ENCODE measurements around the gene DUOXA1. TPM values are rescaled to one million over a fixed set of nuclear protein-coding genes. Genes with fewer than 3 reads are reported as not detected.
A peak's percentile ranks its signal among the peaks of the same experiment; 100 is the strongest.

The DUOXA1 gene, protein sequence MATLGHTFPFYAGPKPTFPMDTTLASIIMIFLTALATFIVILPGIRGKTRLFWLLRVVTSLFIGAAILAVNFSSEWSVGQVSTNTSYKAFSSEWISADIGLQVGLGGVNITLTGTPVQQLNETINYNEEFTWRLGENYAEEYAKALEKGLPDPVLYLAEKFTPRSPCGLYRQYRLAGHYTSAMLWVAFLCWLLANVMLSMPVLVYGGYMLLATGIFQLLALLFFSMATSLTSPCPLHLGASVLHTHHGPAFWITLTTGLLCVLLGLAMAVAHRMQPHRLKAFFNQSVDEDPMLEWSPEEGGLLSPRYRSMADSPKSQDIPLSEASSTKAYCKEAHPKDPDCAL
- total RNA-seq (2014; rRNA removed; shearing (Covaris generic)): not detected in 2 replicates

DNA sequence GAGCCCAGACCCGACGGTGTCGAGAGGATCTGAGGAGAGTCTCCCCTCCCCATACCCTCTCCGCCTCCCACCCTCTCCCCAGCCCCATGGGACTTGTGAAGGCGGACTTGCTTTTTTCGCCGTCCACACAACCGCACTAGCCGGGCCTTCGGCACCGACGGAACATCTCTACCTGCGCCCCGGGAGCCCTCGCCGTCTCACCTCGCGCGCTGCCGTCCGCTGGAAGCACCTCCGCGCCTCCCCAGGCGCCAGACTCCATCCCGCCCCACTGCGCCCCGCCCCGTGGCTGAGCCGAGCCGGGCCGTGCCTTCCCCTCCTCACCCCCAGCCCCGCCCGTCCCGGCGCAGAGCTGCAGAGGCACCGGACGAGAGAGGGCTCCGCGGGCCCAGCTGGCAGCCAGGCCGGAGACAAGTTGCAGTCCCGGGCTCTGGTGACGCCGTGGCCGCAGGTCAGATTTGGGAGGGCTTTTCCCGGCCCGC is at the start of gene DUOXA1, which contains the start of gene DUOX1:
DUOXA1 (minus strand) TSS at position 229 of the 479 bp plus-strand sequence. CDS start 6,865 bp downstream, outside the sequence.
DUOX1 (plus strand) TSS at position 344 of the 479 bp plus-strand sequence. CDS start 1,973 bp downstream, outside the sequence.
- DNase-seq (ENCODE audit: low spot score): no peak

DNA sequence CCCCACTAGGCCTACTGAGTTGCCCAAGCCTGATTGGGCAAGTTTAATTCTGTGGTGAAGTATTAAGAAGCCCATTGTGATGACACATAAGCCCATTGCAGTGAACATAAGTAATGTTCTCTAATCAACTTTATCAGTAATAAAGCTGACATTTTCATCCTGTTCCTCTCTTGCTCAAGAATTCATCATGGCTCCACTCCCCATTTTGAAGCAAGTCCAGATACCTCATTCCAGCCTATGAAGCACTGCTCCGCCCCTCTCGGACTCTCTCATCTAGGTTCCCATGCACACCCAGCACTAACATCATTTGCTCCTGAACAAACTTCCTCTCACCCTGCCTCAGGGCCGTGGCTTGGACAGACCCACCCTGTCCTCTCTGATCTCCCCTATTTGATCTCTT is 47.6 kb upstream of the DUOXA1 start:
- DNase-seq (ENCODE audit: low spot score): no peak

DNA sequence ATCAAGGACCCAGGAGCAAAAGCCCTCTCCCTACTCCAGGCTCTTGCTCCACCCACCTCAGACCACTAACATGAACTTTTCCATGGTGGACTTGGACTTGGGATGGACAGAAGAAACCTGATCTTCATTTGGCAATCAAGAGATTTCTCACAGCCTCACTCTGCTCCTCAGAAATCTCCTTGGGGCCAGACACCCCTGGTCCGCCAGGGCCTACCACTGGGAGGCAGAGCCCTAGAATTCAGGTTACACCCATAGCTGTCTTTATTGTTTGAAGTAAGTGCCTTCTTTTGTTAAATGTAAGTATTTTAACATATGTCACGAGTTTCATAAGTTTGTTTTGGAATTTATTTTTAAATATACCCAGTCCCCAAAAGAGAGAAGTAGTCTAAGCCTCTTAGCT is 44.9 kb upstream of the DUOXA1 start:
- no peak for DNase-seq (ENCODE audit: low spot score)

DNA sequence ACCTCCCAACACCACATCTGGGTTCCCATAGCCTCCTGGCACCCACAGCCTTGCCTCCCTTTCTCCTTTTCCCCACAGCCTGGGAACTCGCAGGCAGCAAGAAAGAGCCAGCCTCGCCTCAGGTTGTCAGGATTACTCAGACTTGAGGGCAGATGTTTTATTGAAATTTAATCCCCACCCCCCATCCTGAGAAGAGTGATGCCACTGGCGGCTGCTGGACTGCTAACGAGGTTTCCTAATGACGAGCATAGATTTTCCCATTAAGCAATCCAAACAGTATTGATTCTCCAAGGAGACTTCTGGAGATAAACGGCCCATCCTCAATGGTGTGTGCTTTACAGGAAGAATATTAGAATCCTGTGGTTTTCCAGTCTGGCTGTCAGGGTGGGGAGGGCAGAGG is 44.4 kb upstream of the DUOXA1 start:
- DNase-seq (ENCODE audit: low spot score): no peak

DNA sequence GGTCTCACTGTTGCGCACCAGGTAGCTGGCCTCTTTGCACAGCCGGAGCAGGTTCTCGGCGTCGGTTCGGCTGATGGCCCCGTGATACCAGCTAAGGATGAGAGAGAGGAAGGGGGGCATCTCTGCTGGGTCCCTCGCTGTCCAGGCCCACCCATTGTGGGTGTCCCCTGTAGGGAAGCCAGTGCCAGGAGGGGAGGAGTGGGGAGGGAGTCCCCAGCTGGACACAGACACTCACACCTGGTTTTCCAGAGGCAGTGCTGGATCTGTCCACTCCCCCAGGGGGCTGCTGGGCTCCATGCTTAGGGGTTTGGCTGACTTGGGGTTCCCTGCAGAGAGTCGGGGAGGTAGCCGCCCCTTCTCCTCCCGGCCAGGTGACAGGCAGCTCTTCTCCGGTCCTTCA is 42.2 kb upstream of the DUOXA1 start:
- no peak for DNase-seq (ENCODE audit: low spot score)

DNA sequence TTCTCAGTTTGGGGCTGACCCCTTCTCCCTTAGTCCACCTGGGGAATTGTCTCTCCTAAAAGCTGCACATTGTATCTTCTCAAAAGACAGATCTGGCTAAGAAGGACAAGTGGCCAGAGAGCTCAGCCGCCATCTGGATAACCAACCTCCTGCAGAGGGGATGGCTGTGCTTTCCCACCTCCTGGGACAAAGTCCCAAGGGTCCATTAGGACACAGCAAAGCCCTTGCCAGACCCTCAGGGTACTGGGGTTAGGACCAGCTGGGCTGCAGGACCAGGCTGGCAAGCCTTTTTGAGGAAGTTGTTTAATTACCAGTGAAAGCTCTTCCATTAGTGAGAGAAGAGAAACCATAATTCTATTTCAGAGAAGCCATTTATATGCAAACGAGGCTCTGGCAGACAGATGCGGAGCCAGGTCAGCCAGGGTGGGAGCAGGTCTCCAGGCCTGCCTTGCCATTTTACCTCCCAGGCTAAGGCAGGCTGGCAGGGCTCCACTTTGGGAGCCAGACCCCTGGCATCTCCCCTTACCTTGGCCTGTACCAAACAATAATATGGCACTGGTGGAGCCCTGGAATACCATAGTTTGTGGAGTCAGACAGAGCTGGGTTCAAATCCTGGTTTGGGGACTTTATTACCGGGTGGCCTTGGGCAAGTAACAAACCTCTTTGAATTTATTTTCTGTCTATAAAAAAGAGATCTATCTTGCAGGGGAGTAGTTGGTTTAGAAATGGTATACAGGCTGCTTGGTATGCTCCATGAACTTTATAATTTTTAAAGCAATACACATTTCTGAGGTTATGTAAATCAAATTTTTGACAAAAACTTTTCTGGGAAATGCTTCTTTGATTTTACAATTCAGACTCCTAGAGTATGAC is 40.2 kb upstream of the DUOXA1 start:
- no peak for DNase-seq (ENCODE audit: low spot score)

DNA sequence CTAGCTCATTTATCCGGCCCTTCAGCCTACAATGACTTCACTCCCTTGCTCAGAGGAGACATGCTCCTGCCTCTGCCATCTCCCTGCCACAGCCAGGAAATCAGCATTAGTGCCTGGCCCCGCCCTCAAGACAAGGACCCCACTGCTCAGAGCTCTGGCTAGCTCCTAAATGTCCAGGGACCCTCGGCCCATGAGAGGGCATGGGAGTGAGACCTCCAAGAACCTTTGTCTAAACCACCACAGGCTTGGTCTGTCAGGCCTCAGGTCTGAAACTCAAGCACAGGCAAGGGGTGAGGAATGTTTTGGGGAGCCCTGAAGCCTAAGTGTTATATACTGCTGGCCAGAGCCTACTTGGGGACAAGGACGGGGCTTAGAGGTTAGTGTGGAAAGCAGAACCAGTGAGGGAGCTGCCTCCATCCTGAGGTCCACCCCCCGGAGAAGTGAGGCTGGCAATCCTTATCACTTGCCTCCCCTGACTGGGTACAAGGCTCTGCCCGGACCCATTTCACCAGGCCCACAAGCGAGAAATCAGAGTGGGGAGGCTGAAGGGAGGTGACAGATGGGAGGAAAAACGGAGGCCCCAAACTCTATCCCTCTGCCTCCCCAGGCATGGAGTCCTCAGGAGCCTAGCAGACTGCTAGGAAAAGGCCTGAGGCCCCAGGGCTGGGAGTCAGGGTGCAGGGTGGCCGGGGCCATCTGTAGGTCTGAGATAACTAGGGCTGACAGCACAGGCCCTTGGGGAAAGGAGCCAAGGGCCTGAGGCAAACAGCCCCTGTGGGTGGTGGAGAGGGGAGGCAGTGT is 39.3 kb upstream of the DUOXA1 start:
- no peak for DNase-seq (ENCODE audit: low spot score)

DNA sequence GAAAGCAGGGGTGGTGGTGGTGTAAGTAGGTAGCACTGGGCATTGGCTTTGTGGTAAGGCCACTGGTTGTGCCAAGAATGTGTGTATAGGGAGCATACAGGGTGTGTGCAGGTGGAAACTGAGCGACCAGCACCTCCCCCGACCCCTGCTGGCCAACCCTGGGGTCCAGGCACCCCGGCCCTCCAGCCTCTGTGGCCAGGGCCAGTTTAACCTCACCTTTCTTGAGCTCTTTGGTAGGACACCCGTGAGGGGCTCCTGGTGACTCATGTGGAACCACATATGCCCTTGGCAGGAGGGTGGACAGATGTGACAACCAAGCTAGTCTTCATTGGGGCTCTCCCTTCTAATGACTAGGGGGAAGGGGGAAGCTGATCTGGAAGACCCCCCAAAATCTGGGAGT is 38.6 kb upstream of the DUOXA1 start:
- DNase-seq (ENCODE audit: low spot score): no peak

DNA sequence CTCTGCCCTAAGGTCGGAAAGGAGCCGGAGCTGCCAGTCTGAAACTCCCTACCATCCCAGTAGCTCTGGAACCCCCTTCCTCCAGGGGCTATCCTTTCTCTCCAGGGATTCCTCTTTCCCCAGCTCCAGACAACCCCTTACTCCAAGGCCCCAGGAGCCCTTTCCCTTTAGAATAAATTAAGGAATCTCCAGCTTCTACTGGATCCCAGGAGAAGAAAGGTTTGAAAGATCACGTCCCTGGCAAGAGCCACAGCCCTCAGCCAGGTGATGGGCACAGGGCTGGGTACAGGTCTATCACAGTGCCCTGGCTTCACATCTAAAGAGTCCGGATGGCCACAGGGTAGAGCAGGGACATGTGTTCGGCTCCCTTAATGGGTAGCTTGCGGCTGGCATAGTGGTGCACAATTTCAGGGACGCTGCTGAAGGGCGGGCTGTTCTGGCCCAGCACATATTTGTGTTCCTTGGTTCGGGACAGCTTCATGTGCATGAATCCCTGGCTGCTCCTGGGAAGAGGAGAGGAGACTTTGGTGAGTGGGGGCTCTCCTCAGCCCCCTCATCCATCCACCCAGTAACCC is 38.0 kb upstream of the DUOXA1 start:
- DNase-seq (ENCODE audit: low spot score): no peak

DNA sequence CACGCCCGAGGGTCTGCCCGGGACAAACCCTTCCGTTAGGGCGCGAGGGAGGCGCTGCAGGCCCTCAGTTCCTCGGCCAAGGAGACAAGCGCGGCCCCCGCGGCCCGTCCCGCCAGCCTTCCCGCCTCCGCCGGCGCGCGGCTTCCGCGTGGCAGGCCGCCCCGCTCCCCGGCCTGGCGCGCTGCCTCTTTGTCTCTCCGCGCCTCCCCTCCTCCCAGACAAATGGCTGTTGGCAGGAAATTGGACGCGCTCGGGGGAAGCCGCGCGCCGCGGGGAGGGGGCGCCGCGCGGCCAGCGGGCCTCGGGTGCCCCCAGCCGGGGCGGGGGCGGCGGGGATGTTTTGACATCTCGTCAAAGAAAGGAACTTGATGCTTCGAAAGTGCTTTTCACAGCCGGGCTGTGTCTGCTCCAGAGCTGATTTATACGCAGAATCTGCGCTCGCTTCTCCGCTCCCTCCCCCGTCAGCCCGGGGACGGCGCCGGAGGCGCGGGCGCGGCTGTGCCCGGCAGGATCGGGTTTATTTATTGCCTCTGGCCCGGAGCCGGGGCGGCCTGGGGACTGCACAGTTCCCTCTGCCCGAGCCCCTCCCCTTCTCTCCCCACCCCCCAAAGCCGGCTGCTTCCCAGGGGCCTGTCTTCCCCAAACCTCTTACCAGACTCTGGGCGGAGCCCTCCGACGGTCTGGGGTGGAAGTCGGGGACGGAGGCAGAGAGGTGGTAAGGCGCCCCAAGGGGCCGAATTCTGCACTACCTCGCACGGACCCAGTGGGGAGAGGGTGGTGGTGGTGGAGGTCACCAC is 37.4 kb upstream of the DUOXA1 start:
- peak; percentile 80 for DNase-seq (ENCODE audit: low spot score)

DNA sequence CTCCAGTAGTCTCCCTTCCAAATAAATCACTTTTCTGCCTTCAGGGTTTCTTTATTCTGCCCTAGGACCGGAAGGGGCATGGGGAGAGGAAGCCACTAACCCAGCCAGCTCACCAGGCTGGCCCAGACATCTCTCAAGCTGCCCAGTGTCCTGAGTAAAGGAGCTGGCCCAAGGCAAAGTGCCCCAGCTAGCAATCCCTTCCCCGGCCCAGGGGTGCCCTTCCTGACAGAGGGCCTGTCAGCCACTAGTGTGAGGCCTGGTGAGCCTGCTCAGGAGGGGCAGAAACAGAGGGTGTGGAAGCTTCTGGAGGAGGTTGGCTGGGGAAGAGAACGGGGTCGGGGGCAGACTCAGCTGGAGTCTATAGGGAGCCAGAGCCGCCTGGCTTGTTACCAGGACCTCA is 35.9 kb upstream of the DUOXA1 start:
- no peak for DNase-seq (ENCODE audit: low spot score)

DNA sequence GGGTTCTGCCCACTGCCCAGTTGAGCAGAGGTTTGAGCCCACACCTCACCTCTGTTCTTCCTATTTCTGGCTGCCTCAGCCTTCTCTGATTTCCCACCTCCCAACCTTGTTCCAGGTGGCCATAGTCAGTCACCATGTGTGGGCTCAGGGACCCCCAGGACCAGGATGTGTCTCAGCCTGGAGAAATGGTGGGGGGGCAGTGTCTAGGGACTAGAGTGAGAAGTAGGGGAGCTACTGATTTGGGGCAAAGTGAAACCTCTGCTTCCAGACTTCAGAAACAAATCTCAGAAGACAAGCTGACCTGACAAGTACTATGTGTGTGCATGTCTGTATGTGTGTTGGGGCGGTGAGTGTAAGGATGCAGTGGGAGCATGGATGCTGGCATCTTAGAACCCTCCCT is 35.2 kb upstream of the DUOXA1 start:
- DNase-seq (ENCODE audit: low spot score): no peak

DNA sequence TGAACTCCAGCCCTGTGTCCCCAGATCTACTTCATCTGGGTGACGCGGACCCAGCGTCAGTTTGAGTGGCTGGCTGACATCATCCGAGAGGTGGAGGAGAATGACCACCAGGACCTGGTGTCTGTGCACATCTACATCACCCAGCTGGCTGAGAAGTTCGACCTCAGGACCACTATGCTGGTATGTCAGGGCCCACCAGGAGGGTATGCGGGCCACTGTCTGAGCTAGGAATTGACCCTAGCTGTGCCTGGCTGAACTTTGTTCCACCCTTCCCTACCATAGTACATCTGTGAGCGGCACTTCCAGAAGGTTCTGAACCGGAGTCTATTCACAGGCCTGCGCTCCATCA is 33.8 kb upstream of the DUOXA1 start:
- no peak for DNase-seq (ENCODE audit: low spot score)

DNA sequence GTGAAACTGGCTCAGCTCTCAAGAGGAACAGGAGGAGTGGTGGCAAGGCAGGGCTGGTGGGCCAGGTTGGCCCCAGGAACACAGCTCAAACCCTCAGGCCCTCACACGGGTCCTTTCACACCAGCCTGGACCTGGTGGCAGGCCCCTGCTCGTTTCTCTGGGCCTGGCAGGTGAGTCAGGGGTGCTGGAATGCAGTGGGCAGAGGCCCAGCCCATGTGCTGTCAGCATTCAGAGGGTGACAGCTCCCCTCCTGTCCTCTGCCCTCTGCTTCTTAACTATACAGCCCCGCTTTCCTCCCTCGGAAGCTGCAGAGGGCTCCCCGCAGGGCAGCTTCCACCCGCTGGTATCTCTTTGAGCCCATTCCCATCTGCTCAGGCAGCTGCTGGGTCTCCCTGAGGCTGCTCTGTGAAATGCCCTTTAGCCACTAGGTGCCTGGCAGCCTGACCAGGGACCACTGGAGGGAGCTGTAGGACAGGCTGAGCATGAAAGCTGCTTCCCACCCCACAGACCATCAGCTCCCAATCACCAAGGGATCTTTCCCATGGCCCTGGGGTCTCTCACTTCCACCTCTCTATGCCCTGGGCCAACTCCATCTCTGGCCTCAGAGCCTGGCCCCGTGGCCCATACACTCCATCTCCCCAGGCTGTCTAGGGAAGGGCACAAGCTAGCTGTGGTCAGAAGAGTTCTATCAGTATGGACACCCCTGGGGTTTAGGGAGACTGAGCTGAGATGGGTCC is 33.3 kb upstream of the DUOXA1 start:
- DNase-seq (ENCODE audit: low spot score): peak; percentile 79

DNA sequence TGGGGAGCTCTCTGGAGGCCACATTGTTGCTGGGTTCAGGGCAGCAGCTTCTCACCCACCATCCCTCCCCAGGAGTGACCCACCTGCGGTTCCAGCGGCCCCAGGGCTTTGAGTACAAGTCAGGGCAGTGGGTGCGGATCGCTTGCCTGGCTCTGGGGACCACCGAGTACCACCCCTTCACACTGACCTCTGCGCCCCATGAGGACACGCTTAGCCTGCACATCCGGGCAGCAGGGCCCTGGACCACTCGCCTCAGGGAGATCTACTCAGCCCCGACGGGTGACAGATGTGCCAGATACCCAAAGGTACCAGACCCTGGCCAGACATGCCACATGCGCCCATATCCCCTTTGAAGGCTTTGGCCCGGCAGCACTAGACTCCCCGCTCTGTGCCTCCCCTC is 32.0 kb upstream of the DUOXA1 start:
- DNase-seq (ENCODE audit: low spot score): no peak

DNA sequence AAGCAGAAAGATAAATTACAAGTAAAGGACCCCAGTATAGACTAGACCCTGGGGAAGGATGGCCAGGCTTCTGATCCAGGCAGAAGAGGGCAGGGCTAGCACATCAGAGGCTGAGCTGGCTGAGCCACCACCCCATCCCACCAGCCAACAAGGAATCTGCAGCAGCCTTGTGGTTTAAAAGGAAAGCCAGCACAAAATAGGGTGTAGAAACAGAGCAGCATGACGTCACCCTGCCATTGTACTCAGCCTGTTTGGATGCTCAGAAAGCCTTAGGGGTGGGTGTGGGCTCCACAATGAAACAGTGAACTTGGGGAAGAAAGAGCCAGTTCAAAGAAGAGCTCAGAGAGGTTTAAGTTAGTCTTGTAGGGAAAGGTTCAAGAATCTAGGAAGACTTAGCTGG is 28.3 kb upstream of the DUOXA1 start:
- peak; percentile 83 for DNase-seq (ENCODE audit: low spot score)

DNA sequence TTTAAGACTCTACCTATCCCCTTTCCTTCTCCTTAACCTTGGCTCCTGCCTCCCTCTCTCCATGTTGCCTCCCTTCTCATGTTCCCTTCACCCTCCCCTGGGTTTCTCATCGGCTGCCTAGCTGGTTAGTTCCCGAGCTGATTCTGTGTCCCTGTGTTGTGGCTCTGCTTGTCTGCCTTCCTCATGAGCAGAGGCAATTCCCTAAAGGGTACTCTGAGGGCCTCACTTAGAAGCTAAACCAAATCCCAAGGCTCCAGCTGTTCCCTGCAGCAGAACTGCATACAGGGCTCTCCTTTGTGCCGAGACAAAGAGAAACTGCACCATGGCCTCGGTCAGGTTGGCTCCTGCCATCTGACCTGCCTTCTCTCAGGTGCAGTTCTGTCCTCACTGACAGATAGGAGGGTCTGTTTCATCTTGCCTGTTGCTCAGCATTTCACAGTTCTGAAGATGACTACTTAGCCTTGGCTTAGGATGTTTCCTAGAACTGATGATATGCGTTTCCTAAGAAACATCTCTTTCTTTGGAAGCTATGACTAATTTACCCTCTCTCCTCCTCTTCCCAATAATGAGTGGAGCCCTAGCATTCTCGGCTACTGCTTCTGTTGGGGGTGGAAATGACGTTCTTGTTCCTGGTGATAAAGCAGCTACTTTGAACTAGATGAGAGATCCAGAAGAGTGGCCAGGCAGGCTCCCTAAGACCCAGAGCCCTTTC is 27.2 kb upstream of the DUOXA1 start:
- no peak for DNase-seq (ENCODE audit: low spot score)

DNA sequence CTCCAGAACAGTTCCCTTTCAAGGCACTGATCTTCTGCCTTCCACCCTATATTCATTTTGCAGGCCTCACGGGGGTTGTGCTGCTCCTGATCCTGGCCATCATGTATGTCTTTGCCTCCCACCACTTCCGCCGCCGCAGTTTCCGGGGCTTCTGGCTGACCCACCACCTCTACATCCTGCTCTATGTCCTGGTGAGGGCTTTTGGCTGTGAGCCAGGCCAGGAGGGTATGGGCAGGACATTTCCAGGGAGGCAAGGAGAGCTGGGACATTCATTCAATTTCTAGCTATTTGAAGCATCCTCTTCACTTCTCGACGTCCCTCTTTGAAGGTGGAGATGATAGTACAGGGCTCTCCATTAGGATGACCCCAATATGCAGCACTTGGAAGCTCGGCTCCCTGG is 26.1 kb upstream of the DUOXA1 start:
- DNase-seq (ENCODE audit: low spot score): no peak

All from H4 (cell line).